HG03066 (cell line): ENCODE results near the gene AHRR.
"Not testable (repeated sequence)": the region's sequence is repeated elsewhere in the genome, so short reads cannot be mapped to it uniquely, and the experiment has no call there.

Source experiments
- ATAC-seq: cut with Tn5 transposase; IDR thresholded peaks from one replicate; pipeline ENCODE4 v1.9.1; 2021; ENCODE audit warnings: low read depth; ENCODE audit not compliant: unreplicated experiment

The AHRR gene

GRCh38 chr5:390623-391491 lies 69.3 kb downstream of the AHRR start:
- no peak for ATAC-seq

- ATAC-seq: peak; percentile 93
Observed at GRCh38 chr5:392431-392988, 71.0 kb downstream of the AHRR start.

- no peak for ATAC-seq
Observed at GRCh38 chr5:393846-394275, 72.3 kb downstream of the AHRR start.

DNA sequence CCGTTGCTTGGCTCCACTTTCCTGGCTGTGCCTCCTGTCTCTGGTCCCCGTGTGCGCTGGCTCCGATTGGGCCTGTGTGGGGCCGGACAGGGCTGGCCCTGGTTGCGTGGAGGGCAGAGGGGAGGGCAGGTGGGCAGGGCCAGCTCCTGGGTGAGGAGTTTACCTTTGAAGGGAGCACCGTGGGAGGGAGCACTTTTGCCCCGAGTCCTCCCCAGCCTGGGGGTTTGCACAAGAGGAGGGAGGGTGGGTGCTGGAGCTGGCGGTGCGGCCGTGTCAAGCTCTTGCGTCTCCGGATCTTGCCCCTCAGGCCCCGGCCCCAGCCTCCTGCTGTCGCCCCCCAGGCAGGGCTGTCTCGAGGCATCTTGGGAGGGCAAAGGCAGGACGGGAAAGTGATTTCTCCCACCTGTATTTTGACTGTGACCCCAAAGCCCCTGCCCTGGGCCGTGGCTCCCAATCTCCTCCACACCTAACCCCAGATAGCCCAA lies 73.2 kb downstream of the AHRR start:
- no peak for ATAC-seq

DNA sequence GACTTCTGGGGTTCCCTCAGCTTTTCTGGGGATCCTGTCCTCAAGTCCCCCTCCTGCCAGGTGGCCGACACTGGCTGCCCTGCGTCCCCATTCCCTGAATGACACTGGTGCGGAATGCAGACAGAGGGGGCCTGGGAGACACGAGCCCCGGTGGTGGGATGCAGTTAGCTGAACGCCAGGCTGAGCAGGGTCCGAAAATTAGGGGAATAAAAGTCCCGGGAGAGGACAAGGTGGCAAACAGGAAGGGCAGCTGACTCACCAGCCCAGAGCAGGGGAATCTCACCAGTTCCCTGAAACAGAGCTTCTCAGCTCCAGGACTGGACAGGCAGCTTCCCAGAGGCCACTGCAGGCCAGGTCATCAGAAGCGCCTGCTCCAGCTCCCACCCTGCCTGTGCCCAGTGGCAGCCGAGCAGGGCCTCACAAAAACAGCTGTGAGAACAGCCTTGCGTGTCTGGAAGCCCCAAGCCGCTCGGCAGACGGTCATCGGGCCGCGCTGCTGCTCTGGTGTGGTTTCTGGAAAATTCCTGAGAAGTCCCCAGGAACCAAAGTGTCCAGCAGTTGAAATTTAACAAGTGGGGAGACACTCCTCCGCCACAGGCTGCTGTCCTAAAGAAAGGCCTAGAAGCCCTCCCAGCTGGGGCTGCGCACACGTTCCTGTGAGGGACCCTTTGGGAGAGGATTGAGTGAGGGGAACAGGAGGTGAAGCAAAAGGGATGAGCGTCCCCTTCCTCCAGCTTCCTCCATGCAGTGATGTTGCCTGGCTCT lies 73.8 kb downstream of the AHRR start:
- ATAC-seq: no peak

DNA sequence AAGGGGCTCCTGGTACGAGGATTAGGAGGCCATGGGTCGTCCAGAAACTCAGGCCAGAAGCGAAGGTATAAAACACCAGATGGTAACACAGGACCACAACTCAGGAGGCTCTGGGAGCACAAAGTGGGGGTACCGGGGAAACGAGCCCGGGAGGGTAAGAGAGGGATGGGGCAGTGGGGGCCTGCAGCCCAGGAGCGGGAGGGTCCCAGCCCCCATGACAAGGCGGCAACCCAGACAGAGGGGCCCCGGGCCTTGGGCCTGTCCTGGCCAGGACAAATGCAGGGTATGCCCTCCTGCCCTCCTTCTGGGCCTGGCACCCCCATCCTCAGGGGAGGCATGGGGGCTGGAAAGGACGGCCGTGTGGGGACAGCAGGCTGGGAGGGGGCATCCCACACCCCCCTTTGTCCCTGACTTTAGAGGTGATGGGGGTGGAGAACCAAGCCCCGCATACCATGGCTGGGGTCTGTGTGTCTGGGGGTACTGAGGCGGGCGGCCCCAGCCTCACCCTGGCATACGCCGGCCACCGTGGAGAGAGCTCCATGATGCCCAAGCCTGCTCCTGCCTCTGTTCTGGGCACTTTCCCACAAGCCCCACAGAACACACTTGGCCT lies 74.5 kb downstream of the AHRR start:
- no peak for ATAC-seq

GRCh38 chr5:396531-396961 lies 75.0 kb downstream of the AHRR start:
- no peak for ATAC-seq

- ATAC-seq: not testable (repeated sequence)
Observed at GRCh38 chr5:398141-398474, 76.6 kb downstream of the AHRR start.

- no peak for ATAC-seq
Observed at GRCh38 chr5:398475-399295, 77.2 kb downstream of the AHRR start.

DNA sequence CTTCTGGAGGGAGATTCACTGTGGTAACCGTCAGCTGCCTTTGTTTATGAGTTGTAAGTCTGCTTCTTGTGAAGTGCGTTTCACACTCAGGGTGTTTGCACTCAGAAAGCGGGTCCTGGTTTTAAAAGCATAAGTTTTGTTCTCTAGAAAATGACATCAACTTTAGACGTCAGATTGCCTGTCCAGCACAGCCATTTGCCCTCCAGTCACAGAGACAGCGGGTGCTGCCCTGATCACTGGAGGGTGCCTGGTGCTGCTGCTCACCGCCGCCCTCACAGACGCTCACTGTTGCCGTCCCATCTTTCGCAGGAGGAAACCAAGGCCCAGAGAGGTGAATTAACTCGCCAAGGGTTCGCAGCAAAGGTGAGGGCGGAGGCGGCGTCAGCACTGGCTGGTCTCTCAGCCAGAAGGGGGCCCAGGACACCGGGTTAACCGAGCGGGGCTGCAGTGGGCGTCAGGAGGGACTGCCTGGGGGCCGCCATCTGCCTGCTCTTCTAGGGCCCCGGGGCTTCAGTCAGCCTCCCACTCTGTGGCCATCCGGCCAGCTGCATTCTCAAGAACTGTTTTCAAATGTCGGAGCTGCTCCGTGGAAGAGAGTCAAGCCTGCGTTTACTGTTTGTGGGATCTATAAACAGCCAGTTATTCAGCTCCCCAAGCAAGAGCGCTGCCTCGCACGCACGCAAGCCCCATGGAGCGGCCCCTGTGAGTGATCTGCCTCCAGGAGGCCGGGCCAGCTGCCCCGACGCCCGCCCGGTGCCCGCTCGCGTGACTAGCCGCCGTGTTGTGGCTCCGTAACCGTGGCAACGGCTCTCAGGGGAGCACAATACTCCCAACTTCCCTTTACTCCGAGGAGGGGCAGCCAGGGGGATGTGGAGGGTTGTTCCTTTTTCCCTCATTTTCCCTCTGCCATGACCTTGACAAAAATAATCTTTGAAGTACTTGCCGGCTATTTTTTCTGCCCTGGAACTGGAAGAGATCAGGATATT lies 78.1 kb downstream of the AHRR start:
- ATAC-seq: peak; percentile 57

- peak; percentile 20 for ATAC-seq
Observed at GRCh38 chr5:400282-401145, 79.0 kb downstream of the AHRR start.

GRCh38 chr5:401146-402034 lies 79.9 kb downstream of the AHRR start:
- ATAC-seq: no peak

DNA sequence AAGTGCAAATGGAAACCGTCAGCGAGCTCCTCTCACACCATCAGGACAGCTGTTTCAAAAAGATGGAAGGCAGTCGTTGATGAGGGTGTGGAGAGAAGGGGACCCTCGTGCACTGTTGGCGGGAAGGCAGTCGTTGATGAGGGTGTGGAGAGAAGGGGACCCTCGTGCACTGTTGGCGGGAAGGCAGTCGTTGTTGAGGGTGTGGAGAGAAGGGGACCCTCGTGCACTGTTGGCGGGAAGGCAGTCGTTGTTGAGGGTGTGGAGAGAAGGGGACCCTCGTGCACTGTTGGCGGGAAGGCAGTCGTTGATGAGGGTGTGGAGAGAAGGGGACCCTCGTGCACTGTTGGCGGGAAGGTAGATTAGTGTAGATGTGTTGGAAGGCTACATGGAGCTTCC lies 80.7 kb downstream of the AHRR start:
- not testable (repeated sequence) for ATAC-seq

GRCh38 chr5:402615-403359 lies 81.3 kb downstream of the AHRR start:
- peak; percentile 63 for ATAC-seq

DNA sequence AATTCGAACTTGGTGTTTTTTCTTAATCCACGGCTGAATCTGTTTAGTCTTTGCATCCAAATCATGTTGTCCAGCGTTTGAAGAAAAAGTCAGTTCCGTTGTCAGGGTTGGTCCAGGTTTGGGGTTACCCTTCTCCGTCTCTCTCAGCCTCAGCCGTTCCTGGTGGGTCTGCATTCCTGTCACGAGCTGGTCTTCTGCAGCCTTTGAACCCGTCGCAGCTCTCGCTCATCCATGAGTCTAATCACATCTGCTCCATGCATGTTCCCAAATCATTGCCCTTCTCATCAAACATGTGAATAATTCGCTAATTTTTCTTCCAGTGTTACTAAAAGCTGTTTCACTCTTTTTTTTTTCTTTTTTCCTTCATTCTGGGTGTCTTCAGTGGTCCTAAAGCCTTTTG lies 82.5 kb downstream of the AHRR start:
- no peak for ATAC-seq

- ATAC-seq: no peak
Observed at GRCh38 chr5:404666-405241, 83.2 kb downstream of the AHRR start.
